HG03039 (cell line): ENCODE results near the gene SLC25A38.
A peak's percentile ranks its signal among the peaks of the same experiment; 100 is the strongest.

Experiments
- ATAC-seq: cut with Tn5 transposase; IDR thresholded peaks from one replicate; pipeline ENCODE4 v1.9.1; 2021; ENCODE audit warnings: mild to moderate bottlenecking, moderate library complexity; ENCODE audit not compliant: unreplicated experiment

Gene SLC25A38

DNA sequence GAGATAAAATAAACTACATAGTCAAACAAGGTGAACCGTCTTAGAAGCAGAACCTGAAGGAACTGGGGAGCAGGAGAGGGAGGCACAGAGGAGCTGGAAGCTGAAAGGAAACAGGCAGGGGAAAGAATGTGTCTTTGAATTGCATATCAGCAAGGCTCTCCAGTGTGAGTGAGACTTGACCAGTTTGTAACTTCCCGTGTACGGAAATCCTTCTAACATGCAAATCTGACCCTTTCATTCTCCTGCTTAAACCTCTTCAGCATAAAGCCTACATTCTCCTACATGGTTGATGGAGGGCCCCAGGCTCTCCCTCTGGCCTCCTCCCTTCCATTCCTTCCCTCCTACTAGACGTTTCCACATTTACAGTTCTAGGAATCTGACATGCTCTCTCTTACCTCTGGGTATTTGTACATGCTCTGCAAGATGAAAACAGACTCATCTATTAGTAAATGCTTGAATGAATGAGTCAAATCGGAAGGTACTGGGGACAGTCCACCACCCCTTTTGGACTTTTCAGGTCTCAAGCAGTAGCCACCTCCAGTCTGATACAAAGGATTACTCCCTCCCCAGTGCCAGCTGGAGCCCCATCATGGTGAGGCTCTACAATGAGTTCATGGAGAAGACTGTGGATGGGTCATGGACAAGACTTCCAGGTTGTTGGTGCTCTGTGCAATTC, 6.1 kb upstream of the SLC25A38 start:
- ATAC-seq = no peak

DNA sequence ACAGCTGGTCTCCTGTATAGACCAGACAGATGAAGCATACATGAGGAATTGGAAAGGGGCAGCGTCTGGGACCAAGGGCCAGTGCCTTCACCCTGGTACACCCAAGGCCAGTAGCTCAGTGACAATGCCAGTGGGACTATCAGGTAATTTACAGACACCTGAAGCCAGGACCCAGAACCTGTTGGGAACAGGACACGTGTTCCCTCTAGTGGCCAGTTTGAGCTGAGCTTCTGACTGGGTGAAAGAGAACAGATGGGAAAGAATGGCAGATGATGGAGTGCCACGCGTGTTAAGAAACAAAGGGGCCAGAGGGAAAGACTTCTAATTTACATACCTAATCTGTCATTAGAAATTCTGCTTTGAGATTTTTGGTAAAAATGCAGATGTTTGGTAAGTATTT, 5.1 kb upstream of the SLC25A38 start:
- peak; percentile 56 for ATAC-seq

- ATAC-seq = no peak
These were observed 4.0 kb upstream of the SLC25A38 start for GRCh38 chr3:39378957-39379777.

DNA sequence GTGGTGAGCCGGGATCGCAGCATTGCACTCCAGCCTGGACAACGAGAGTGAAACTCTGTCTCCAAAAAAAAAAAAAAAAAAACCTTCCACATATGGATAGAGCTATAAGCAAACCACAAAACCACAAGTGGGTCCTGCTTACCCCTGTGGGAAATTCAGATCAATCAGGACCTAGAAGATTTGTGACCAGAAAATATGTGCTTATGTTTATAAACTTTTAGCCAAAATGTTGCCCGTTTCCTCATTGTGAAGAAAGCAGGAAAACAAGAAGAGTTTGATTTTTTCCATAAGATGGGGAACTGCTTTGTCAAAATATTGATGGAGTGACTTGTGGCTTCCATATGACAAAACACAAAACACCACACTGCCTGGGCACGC, 3.4 kb upstream of the SLC25A38 start:
- ATAC-seq = no peak

- no peak for ATAC-seq
These were observed 1.7 kb upstream of the SLC25A38 start for GRCh38 chr3:39381432-39381831.

GRCh38 chr3:39383881-39384664, 903 bp downstream of the SLC25A38 start:
- ATAC-seq = peak; percentile 72

- no peak for ATAC-seq
These were observed 1.5 kb downstream of the SLC25A38 start for GRCh38 chr3:39384665-39385000.

DNA sequence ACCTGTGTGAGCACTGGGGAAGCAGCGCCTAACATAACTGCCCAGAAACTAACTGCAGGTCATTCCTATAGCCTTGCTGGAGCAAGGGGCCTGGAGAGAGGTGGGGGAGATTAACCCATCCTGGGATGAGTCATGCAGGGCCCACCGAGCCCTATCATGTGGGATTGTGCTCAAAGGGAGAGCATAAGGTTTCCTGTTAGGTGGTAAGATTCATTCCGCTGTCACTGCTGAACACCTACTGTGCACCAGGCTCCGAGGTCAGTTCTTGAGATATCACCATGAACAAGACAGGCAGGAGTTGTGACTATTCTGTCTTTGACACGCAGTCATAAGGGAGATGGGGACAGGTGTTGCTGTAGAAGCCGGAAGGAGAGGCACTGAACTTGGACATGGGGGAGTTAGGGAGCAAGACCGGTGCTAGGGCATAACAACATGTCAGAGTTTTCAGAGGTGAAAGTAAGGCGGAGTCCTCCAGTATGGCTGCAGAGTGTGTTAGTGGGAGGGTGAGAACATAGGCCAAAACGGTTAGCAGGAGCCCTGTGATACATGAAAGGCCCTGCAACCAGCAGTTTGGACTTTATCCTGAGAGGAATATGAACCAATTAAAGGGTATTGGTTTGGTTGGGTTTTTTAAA, 2.4 kb downstream of the SLC25A38 start:
- ATAC-seq = no peak

DNA sequence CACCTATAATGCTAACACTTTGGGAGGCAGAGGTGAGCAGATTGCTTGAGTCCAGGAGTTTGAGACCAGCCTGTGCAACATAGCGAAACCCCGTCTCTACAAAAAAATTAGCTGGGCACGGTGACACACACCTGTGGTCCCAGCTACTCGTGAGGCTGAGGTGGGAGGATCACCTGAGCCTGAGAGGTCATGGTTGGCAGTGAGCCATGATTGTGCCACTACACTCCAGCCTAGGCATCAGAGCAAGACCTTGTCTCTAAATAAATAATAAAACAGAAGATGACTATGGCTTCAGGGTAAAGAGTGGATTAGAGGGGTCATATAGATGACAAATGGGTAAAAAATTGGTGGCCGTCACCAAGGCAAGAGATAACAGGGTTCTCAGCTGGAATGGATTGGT, 3.1 kb downstream of the SLC25A38 start:
- ATAC-seq = no peak

GRCh38 chr3:39387411-39387975, 4.3 kb downstream of the SLC25A38 start:
- ATAC-seq = no peak

DNA sequence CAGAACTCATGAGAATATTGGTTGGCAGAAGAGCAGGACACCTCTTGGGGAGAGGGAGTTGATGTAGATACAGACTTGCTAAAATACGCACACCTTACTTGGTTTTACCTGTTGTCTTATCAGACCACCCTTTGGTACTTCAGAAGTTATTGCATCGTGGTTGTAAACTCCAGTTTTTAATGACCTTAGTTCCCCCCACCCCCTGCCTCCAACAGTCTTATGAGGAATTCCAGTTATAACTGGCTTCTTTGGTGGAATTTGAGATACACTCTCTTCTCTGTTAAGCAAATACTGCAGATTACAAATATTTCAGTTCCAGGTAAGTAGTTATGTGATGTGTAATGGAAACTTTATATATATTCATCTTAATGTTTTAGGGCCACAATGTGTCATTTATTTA, 5.0 kb downstream of the SLC25A38 start:
- ATAC-seq = no peak

GRCh38 chr3:39388741-39389248, 5.6 kb downstream of the SLC25A38 start:
- ATAC-seq = peak; percentile 66

DNA sequence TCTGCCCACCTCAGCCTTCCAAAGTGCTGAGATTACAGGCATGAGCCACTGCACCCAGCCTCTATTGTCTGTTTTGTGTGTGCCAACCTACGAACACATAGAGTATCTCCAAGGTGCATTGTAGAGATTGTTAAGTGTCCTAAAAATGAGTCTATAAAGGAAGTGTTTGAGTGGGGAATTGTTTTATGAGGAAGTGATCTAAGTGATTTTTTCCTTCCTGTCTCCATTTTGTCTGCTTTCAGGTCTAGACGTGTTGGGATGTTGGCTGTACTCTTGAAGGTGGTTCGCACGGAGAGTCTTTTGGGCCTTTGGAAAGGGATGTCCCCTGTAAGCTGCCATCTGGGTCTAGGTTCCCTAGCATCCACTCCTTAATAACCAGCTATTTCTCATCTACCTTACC, 7.0 kb downstream of the SLC25A38 start:
- ATAC-seq = no peak

DNA sequence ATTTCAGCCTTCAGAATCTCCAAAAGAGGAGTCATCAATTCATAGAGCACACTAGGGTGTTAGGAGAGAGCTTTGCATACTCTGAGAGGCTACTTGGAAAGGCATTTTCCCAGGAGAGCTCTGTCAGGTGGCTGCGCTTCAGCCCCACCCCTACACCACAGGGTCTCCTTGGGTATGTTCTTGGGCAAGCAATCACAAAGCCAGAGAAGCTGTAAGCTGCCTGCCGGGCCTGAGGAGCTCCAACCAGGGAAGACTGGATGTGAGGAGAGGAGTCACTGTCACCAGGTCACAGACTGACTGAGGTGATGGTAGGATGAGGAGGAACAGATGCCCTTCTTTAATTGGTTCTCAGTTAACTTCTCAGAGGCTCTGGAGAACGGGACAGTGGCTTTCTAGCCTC, 13.5 kb downstream of the SLC25A38 start:
- no peak for ATAC-seq

- ATAC-seq = no peak
These were observed 15.5 kb downstream of the SLC25A38 start for GRCh38 chr3:39398700-39399099.

DNA sequence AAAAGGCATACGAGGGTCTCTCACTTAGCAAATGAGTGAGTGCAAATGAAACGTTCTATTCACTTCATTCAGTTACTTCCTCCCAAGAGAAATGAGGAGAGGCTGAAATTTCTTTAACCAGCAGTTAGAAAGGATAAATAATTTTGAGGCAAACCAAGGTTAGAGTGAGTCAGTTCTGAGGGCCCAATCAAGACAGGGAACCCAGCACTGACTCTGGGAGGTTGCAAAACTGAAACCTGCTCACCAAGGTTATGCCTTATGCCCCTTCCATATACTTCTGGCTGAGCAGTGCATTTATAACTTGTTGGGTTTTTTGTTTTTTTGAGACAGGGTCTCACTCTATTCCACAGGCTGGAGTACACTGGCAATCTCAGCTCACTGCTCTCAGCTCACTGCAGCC, 18.8 kb downstream of the SLC25A38 start:
- no peak for ATAC-seq

DNA sequence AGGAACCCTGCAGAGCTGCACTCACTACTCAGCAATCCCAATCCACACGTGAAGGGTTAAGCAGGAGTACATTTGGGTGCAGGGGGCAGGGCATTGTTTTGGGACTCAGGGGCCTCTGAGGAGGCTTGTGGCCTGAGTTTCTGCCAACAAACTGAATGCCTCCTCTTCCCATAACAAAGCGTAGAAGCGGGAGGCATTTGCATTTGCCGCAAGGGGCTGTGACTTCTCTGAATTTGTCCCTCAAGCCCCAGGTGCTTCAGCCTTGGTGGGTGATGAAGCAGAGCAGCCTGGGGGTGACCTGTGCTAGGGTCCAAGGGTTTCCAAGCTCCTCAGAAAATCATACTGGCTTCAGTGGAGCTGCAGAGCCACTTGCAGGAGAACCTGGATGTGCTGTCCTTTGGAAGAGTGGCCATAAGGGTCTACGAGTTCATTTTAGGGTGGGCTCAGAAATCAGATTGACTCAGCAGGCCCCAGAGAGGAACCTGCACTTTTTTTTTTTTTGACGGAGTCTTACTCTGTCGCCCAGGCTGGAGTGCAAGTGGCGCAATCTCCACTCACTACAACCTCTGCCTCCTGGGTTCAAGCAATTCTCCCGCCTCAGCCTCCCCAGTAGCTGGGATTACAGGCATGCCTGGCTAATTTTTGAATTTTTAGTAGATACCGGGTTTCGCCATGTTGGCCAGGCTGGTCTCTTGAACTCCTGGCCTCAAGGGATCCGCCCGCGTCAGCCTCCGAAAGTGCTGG, 21.9 kb downstream of the SLC25A38 start:
- ATAC-seq = no peak

DNA sequence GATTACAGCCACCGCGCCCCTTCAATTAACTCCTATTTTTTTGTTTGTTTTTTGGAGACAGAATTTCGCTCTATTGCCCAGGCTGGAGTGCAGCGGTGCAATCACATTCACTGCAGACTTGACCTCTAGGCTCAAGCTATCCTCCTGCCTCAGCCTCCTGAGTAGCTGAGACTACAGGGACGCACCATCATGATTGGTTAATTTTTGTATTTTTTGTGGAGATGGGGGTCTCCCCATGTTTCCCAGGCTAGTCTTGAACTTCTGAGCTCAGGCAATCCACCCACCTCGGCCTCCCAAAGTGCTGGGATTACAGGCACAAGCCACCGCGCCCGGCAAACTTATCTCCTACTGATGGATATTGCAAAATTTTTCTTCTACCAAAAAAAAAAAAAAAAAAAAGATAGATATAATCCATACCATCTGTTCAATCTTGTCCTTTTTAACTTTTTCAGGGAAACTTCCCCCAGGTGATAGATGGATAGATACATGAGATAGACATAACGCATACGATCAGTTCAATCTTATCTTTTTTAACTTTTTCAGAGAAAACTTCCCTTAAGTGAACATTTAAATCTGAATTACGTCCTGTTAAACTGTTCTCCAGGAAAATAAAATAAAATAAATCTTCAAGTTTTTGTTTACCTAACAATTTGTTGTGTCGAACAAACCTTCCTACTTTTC, 22.7 kb downstream of the SLC25A38 start:
- no peak for ATAC-seq
